Stomach (tissue), 4 donors: ENCODE data around the gene CENPN.

Experiments used
- EP300 ChIP-seq: sonication (generic); formaldehyde crosslinking; IDR thresholded peaks from one replicate; pipeline ENCODE4 v1.6.1; 2017; ENCODE audit warnings: antibody characterized with exemption
- POLR2A ChIP-seq, 4 donors: fragments of 450-650 bp; IDR thresholded peaks; one replicate each; pipeline ENCODE4 v1.6.1; 2016; ENCODE audit warnings: antibody characterized with exemption in 4 of 4, control low read depth in 2 of 4, mild to moderate bottlenecking in 1 of 4, moderate library complexity in 1 of 4
- POLR2AphosphoS5 ChIP-seq, 3 donors: sonication (generic); formaldehyde crosslinking; IDR thresholded peaks; one replicate each; pipeline ENCODE4 v1.6.1; 2016; ENCODE audit warnings: antibody characterized with exemption in 3 of 3
- TF ChIP-seq, protein P1 (sequence below), 7 experiments: fragments of 450-650 bp in 4 of 7; fragments of 200-600 bp in 3 of 7; sonication (generic) in 3 of 7; IDR thresholded peaks; one replicate each; pipeline ENCODE4 v1.5.1; 2016 to 2019; ENCODE audit warnings: antibody characterized with exemption in 7 of 7, control low read depth in 2 of 7, mild to moderate bottlenecking in 1 of 7

DNA sequence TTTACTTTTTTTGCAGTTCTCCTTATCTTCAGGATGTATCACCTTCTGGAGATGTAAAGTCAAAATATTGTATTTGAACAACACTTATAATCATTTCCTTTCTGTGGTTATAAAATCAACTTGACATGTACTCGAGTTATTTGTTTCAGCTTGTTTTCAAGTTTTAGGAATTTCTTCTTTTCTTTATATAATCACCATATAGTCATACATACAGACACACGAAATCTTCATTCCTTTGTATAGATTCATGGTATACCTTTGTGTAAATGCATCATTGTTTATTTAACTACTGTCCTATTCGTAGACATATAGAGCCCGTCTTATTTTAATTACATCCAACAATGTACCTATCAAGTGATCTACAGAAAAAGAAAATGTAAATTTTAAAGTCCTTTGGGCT lies 40.4 kb upstream of the CENPN start:
- TF ChIP-seq, protein P1, sequence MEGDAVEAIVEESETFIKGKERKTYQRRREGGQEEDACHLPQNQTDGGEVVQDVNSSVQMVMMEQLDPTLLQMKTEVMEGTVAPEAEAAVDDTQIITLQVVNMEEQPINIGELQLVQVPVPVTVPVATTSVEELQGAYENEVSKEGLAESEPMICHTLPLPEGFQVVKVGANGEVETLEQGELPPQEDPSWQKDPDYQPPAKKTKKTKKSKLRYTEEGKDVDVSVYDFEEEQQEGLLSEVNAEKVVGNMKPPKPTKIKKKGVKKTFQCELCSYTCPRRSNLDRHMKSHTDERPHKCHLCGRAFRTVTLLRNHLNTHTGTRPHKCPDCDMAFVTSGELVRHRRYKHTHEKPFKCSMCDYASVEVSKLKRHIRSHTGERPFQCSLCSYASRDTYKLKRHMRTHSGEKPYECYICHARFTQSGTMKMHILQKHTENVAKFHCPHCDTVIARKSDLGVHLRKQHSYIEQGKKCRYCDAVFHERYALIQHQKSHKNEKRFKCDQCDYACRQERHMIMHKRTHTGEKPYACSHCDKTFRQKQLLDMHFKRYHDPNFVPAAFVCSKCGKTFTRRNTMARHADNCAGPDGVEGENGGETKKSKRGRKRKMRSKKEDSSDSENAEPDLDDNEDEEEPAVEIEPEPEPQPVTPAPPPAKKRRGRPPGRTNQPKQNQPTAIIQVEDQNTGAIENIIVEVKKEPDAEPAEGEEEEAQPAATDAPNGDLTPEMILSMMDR (IDR thresholded peaks at IDR 0.05) = no peak
- TF ChIP-seq EP300 = no peak
- TF ChIP-seq POLR2A (IDR thresholded peaks at IDR 0.05) = no peak
- no peak for TF ChIP-seq POLR2AphosphoS5 (IDR thresholded peaks at IDR 0.05)
